Heart right ventricle (tissue), 16 donors: Measurements from ENCODE around the gene ZNF135. TPM values are rescaled to one million over a fixed set of nuclear protein-coding genes. Genes with fewer than 3 reads are reported as not detected.

Experiments used
- ATAC-seq, 8 donors: fragments of 200-7000 bp; cut with Tn5 transposase; one replicate each; pipeline ENCODE4 v1.9.1; 2020; ENCODE audit warnings: mild to moderate bottlenecking in 8 of 8, moderate library complexity in 8 of 8, moderate number of reproducible peaks in 1 of 8
- DNase-seq, 2 donors: peaks; one replicate each; pipeline ENCODE4 v3.0.0-alpha.2; 2020
- H3K27ac ChIP-seq, 10 donors: fragments of 200-600 bp; sonication (generic) in 2 of 10; one replicate each; pipeline versions ENCODE4 v1.5.0 to v1.8.0; 2020 to 2022; ENCODE audit warnings: mild to moderate bottlenecking in 3 of 10
- H3K27me3 ChIP-seq, 7 donors: fragments of 200-600 bp; one replicate each; pipeline ENCODE4 v1.8.0; 2021 to 2022; ENCODE audit warnings: mild to moderate bottlenecking in 2 of 7
- H3K36me3 ChIP-seq, 9 donors: fragments of 200-600 bp; sonication (generic) in 1 of 9; one replicate each; pipeline versions ENCODE4 v1.5.0 to v1.8.0; 2020 to 2022; ENCODE audit warnings: mild to moderate bottlenecking in 2 of 9
- H3K4me1 ChIP-seq, 9 donors: fragments of 200-600 bp; sonication (generic) in 1 of 9; one replicate each; pipeline versions ENCODE4 v1.5.0 to v1.8.0; 2020 to 2022; ENCODE audit warnings: mild to moderate bottlenecking in 4 of 9
- H3K4me3 ChIP-seq, 10 donors: fragments of 200-600 bp; sonication (generic) in 2 of 10; one replicate each; pipeline versions ENCODE4 v1.5.0 to v1.8.0; 2020 to 2022; ENCODE audit warnings: mild to moderate bottlenecking in 7 of 10, moderate library complexity in 2 of 10
- H3K9me3 ChIP-seq, 11 donors: fragments of 200-600 bp in 10 of 11; sonication (generic) in 2 of 11; one replicate each; pipeline versions ENCODE4 v1.5.0 to v1.8.0; 2013 to 2022; ENCODE audit warnings: mild to moderate bottlenecking in 2 of 11, control low read depth in 1 of 11, moderate library complexity in 1 of 11
- CTCF ChIP-seq, 9 donors: fragments of 200-600 bp; sonication (generic) in 2 of 9; IDR thresholded peaks; one replicate each; pipeline versions ENCODE4 v1.5.0 to v1.8.0; 2021 to 2022; ENCODE audit warnings: antibody characterized with exemption in 9 of 9, mild to moderate bottlenecking in 5 of 9, moderate library complexity in 1 of 9
- WGBS, 2 donors: extraction: QIAGEN DNeasy Blood & Tissue Kit; methylation state at CpG; one replicate each; pipeline ENCODE4 v1.1.7; 2013; ENCODE audit warnings: inconsistent platforms in 1 of 2; 5-methylcytosine and 5-hydroxymethylcytosine counted together
- intact Hi-C, 10 donors: fragments of 100-400 bp; cut with DNase I; formaldehyde crosslinking; loops; one replicate each; pipeline versions ENCODE4 v1.11.1 to v1.14.2; 2022
- polyA plus RNA-seq, 2 donors: library from polyadenylated mRNA; stranded (reverse); fragments of 200-250 nt; gene quantifications; one replicate each; pipeline ENCODE4 v1.2.3, GENCODE V29; 2013
- total RNA-seq, 10 donors: library from RNA; stranded (reverse); fragmentation: NEBNext Ultra II Directional in 3 of 10; extraction: Animal tissue kit (Norgen Biotek cat#: 25700) in 3 of 10; gene quantifications; one replicate each; pipeline versions ENCODE4 v1.2.1 to v1.2.4, GENCODE V29; 2021 to 2023
- donor health status: Arrhythmogenic right ventricular cardiomyopathy.
- donor health status: ischemic (EF 13 %, LVEDD 7.1; RV severe dilation, severe dysfunction).
- donor health status: healthy with polysubstance abuse.
- donor health status: DM: no; HTN: yes; CAD: no.
- donor health status: DM: no; HTN: no; CAD: no.
- donor health status: ischemic (EF 25% LVEDD 6.9; RV normal size, moderate dysfunction).
- donor health status: ischemic (EF 25% LVEDD 5.7; RV mildly dilated, moderate dysfunction).
- donor health status: healthy.
- donor health status: DM: yes; HTN: yes; CAD: no.
- donor health status: Ischemic cardiomyopathy.
- donor health status: ischemic (EF 35%, LVEDD 5.7; RV mildly dilated, moderate dysfunction).
- donor health status: nonischemic (EF 11% LVEDD 7.7; RV severe dilation, severe dysfunction).
- donor health status: DM: yes; HTN: yes; CAD: no.
- donor health status: PGD.
- donor health status: ischemic (EF 29% LVEDD 5.4; RV normal size, mild dysfunction).
- donor health status: nonischemic (EF 23%, LVEDD 6.1; RV moderate dilation, normal function).

ZNF135 gene
- total and polyA plus RNA-seq, 12 donors: 2.5 to 10.1 (median 3.9) TPM

- intact Hi-C loops: no loop called here
- DNase-seq (no peak), ATAC-seq (no peak)
- Histone ChIP-seq H3K4me1 (no peaks in the 10 kb centered on the region), H3K27ac (no peak overlapping the region), H3K36me3 (peaks cover 0 to 11% (median 0%) of the 10 kb centered on the region in 9 donors), H3K9me3 (peaks cover 0 to 98% (median 80%) of the 10 kb centered on the region in 11 donors), H3K27me3 (no peaks in the 10 kb centered on the region), H3K4me3 (no peak overlapping the region)
- TF ChIP-seq CTCF (IDR thresholded peaks at IDR 0.05): no peak
- 83% methylated on average over 7 of the region's 7 CpGs for WGBS, 2 donors
These were observed 48.9 kb downstream of the ZNF135 start for GRCh38 chr19:58107778-58108545.

GRCh38 chr19:58108546-58108817, 49.4 kb downstream of the ZNF135 start:
- no peaks in the 10 kb centered on the region for H3K27me3 ChIP-seq
- no peak overlapping the region for H3K4me3 ChIP-seq
- no peaks in the 10 kb centered on the region for H3K4me1 ChIP-seq
- H3K9me3 ChIP-seq: peaks cover 0 to 98% (median 85%) of the 10 kb centered on the region in 11 donors
- no peak for TF ChIP-seq CTCF (IDR thresholded peaks at IDR 0.05)
- no peak overlapping the region for H3K27ac ChIP-seq
- DNase-seq: no peak
- 91 to 93% methylated on average over 3 of the region's 3 CpGs for WGBS, 2 donors
- peaks cover 0 to 11% (median 0%) of the 10 kb centered on the region in 9 donors for H3K36me3 ChIP-seq
- intact Hi-C loops: no loop called here
- ATAC-seq: no peak

- H3K9me3 ChIP-seq: peaks cover 0 to 100% (median 86%) of the 10 kb centered on the region in 11 donors
- DNase-seq (peak; percentile 16 to 23), ATAC-seq (peak in 6 of 8 donors; percentile 23 to 64 (median 44))
- H3K27ac ChIP-seq: no peak overlapping the region
- 1 to 4% methylated on average over 64 to 77 of the region's 77 CpGs for WGBS, 2 donors
- peaks cover 0 to 5% (median 0%) of the 10 kb centered on the region in 9 donors for H3K36me3 ChIP-seq
- H3K4me3 ChIP-seq: peak overlapping the region in 4 of 10 donors; percentile 22 to 42 (median 28)
- no peak for TF ChIP-seq CTCF (IDR thresholded peaks at IDR 0.05)
- intact Hi-C loops: no loop called here
- no peaks in the 10 kb centered on the region for H3K4me1 ChIP-seq
- H3K27me3 ChIP-seq: peaks cover 0 to 16% (median 6%) of the 10 kb centered on the region in 7 donors
These were observed 58.9 kb downstream of the ZNF135 start for GRCh38 chr19:58117841-58118575.

- Histone ChIP-seq H3K27me3 (peaks cover 0 to 16% (median 6%) of the 10 kb centered on the region in 7 donors), H3K36me3 (peaks cover 0 to 8% (median 0%) of the 10 kb centered on the region in 9 donors), H3K4me3 (no peak overlapping the region), H3K4me1 (no peaks in the 10 kb centered on the region), H3K9me3 (peaks cover 0 to 100% (median 89%) of the 10 kb centered on the region in 11 donors), H3K27ac (no peak overlapping the region)
- intact Hi-C loops: no loop called here
- ATAC-seq (no peak), DNase-seq (no peak)
- 83 to 85% methylated on average over 5 of the region's 5 CpGs for WGBS, 2 donors
- no peak for TF ChIP-seq CTCF (IDR thresholded peaks at IDR 0.05)
These were observed 60.1 kb downstream of the ZNF135 start for GRCh38 chr19:58118979-58119733.
